Posterior vena cava (tissue), 2 donors: Measurements from ENCODE around the gene CLCN2. TPM values are rescaled to one million over a fixed set of nuclear protein-coding genes. Genes with fewer than 3 reads are reported as not detected.
A peak's percentile ranks its signal among the peaks of the same experiment; 100 is the strongest.
"Not testable (repeated sequence)": the region's sequence is repeated elsewhere in the genome, so short reads cannot be mapped to it uniquely, and the experiment has no call there.

Experiments used
- DNase-seq: peaks from one replicate; pipeline ENCODE4 v3.0.0-alpha.2; 2020; ENCODE audit warnings: low spot score
- intact Hi-C, 2 donors: fragments of 100-400 bp; cut with DNase I; formaldehyde crosslinking; loops; one replicate each; pipeline versions ENCODE4 v1.14.1 to v1.14.2; 2022 to 2023
- total RNA-seq, 2 donors: library from RNA; stranded (reverse); fragmentation: NEBNext Ultra II Directional; extraction: Animal tissue kit (Norgen Biotek cat#: 25700); gene quantifications; one replicate each; pipeline ENCODE4 v1.2.1, GENCODE V29; 2021
- donor health status: DM: yes; HTN: yes; CAD: no.
- donor health status: DM: yes; HTN: yes; CAD: no.

Gene CLCN2
- total RNA-seq, 2 donors from 2014 or later: 3.7 to 4.0 TPM

GRCh38 chr3:184350618-184351017 lies 10.8 kb downstream of the CLCN2 start:
- intact Hi-C loops: no loop called here
- no peak for DNase-seq

GRCh38 chr3:184349563-184350470 lies 11.6 kb downstream of the CLCN2 start:
- no peak for DNase-seq
- intact Hi-C loops: loop anchor here in 1 of 2 donors (5.0 kb wide), 1 partner anchor 43 kb away; no protein-coding TSS in a partner anchor

GRCh38 chr3:184348057-184348382 lies 13.4 kb downstream of the CLCN2 start:
- intact Hi-C loops: loop anchor here in 1 of 2 donors (5.0 kb wide), 1 partner anchor 41 kb away; no protein-coding TSS in a partner anchor
- no peak for DNase-seq

GRCh38 chr3:184347321-184348056 lies 13.9 kb downstream of the CLCN2 start:
- DNase-seq: no peak
- intact Hi-C loops: loop anchor here in 1 of 2 donors (5.0 kb wide), 1 partner anchor 40 kb away; no protein-coding TSS in a partner anchor

- no peak for DNase-seq
- intact Hi-C loops: loop anchor here in 1 of 2 donors (5.0 kb wide), 1 partner anchor 39 kb away; no protein-coding TSS in a partner anchor
Observed at GRCh38 chr3:184346480-184347190, 14.8 kb downstream of the CLCN2 start.

- no peak for DNase-seq
- intact Hi-C loops: loop anchor here in 1 of 2 donors (5.0 kb wide), 1 partner anchor 38 kb away; no protein-coding TSS in a partner anchor
Observed at GRCh38 chr3:184345317-184346144, 15.9 kb downstream of the CLCN2 start.

GRCh38 chr3:184344579-184345316 lies 16.7 kb downstream of the CLCN2 start:
- DNase-seq: no peak
- intact Hi-C loops: loop anchor here in 1 of 2 donors (5.0 kb wide), 1 partner anchor 37 kb away; no protein-coding TSS in a partner anchor

- intact Hi-C loops: no loop called here
- DNase-seq: no peak
Observed at GRCh38 chr3:184343200-184343876, 18.1 kb downstream of the CLCN2 start.

- DNase-seq: no peak
- intact Hi-C loops: no loop called here
Observed at GRCh38 chr3:184341925-184342324, 19.5 kb downstream of the CLCN2 start.

GRCh38 chr3:184339451-184340135 lies 21.8 kb downstream of the CLCN2 start:
- DNase-seq, intact Hi-C loops: not testable (repeated sequence)

GRCh38 chr3:184339001-184339400 lies 22.4 kb downstream of the CLCN2 start:
- intact Hi-C loops: no loop called here
- no peak for DNase-seq

- peak; percentile 93 for DNase-seq
- intact Hi-C loops: no loop called here
Observed at GRCh38 chr3:184338511-184338945, 22.9 kb downstream of the CLCN2 start.

GRCh38 chr3:184337981-184338380 lies 23.4 kb downstream of the CLCN2 start:
- intact Hi-C loops: no loop called here
- DNase-seq: no peak

- DNase-seq: peak; percentile 90
- intact Hi-C loops: no loop called here
Observed at GRCh38 chr3:184337399-184337714, 24.0 kb downstream of the CLCN2 start, which contains the start of gene FAM131A. TSS of gene FAM131A (plus strand) at chr3:184337600. CDS start at chr3:184337631, 31 bp downstream.

- intact Hi-C loops: no loop called here
- DNase-seq: no peak
Observed at GRCh38 chr3:184336547-184337398, 24.6 kb downstream of the CLCN2 start.
